ENCODE data around the gene GJB4.
"Not testable (repeated sequence)": the region's sequence is repeated elsewhere in the genome, so short reads cannot be mapped to it uniquely, and the experiment has no call there.

Gene GJB4

DNA sequence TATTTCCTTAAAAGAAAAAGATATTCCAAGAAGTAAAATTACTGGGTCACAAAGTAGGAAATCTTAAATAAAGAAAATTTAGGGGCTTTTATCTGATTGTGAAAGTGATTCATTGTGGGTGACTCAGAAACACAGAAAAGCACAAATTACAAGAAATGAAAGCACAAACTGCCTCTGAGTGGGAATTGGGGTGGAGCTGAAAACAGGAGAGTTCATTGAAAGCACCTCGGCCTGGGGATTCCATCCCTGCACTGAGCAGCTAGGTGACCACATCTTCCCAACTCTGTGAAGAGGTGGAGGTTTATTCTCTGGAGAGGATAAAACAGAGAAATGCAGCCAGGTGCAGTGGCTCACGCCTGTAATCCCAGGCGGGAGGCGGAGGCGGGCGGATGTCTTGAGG, 40.7 kb downstream of the GJB4 start:
- Histone ChIP-seq H3K36me3 (ENCODE audit: control insufficient read depth in 2 of 2, insufficient read depth in 2 of 2, low read length in 2 of 2) (no peaks in the 10 kb centered on the region), H3K9ac (ENCODE audit: low read length in 2 of 2) (no peak overlapping the region), H3K4me3 (ENCODE audit: low read length in 2 of 2) (no peak overlapping the region), H3K27me3 (ENCODE audit: control insufficient read depth in 1 of 2, insufficient read depth in 2 of 2, low read length in 2 of 2) (no peaks in the 10 kb centered on the region), H3K4me1 (ENCODE audit: control insufficient read depth, insufficient read depth, low read length) (no peaks in the 10 kb centered on the region), H3K9me3 (ENCODE audit: control insufficient read depth in 2 of 2, low read length in 2 of 2) (no peaks in the 10 kb centered on the region), H3K27ac (ENCODE audit: low read length) (no peak overlapping the region)

DNA sequence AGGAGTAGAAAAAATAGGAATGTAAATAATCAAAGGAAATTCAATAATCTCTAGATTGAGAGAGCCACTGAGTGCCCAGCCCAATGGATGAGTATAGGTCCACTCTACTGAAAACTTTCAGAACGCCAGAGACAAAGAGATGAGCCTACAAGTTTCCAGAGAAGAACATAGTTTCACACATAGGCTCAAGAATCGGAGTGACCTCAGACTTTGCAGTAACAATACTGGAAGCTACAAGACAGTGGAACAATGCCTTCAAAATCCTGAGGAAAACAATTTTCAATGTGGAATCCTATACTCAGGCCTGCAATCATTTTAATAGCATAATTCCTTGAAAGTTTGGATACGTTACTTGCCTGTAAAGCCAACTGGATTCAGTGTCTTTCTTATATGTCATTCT, 44.2 kb downstream of the GJB4 start:
- Histone ChIP-seq H3K9me3 (ENCODE audit: control insufficient read depth in 2 of 2, low read length in 2 of 2) (no peaks in the 10 kb centered on the region), H3K27me3 (ENCODE audit: control insufficient read depth in 1 of 2, insufficient read depth in 2 of 2, low read length in 2 of 2) (no peaks in the 10 kb centered on the region), H3K4me3 (ENCODE audit: low read length in 2 of 2) (no peak overlapping the region), H3K9ac (ENCODE audit: low read length in 2 of 2) (no peak overlapping the region), H3K36me3 (ENCODE audit: control insufficient read depth in 2 of 2, insufficient read depth in 2 of 2, low read length in 2 of 2) (no peaks in the 10 kb centered on the region), H3K4me1 (ENCODE audit: control insufficient read depth, insufficient read depth, low read length) (no peaks in the 10 kb centered on the region), H3K27ac (ENCODE audit: low read length) (no peak overlapping the region)

DNA sequence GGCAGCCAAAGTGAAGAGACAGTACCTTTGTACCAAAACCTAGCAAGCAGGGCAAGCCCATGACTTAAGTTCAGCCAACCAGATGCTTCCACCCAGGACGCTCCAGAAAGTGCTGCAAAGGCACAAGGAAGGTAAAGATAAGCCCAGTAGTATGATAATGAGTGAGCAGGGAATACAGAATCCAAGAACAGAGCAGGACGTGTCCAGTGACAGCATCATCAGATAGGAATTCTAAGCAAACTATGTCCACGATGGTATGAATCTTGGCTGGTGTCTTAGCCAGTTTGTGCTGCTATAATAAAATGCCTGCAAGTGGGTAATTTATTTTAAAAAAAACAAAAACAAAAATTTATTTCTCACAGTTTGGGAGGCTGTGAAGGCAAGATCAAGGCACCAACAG, 46.9 kb downstream of the GJB4 start:
- no peaks in the 10 kb centered on the region for H3K4me1 ChIP-seq (ENCODE audit: control insufficient read depth, insufficient read depth, low read length)
- H3K4me3 ChIP-seq (ENCODE audit: low read length in 2 of 2), result no peak overlapping the region
- no peaks in the 10 kb centered on the region for H3K36me3 ChIP-seq (ENCODE audit: control insufficient read depth in 2 of 2, insufficient read depth in 2 of 2, low read length in 2 of 2)
- no peak overlapping the region for H3K27ac ChIP-seq (ENCODE audit: low read length)
- H3K27me3 ChIP-seq (ENCODE audit: control insufficient read depth in 1 of 2, insufficient read depth in 2 of 2, low read length in 2 of 2), result no peaks in the 10 kb centered on the region
- no peaks in the 10 kb centered on the region for H3K9me3 ChIP-seq (ENCODE audit: control insufficient read depth in 2 of 2, low read length in 2 of 2)
- no peak overlapping the region for H3K9ac ChIP-seq (ENCODE audit: low read length in 2 of 2)

DNA sequence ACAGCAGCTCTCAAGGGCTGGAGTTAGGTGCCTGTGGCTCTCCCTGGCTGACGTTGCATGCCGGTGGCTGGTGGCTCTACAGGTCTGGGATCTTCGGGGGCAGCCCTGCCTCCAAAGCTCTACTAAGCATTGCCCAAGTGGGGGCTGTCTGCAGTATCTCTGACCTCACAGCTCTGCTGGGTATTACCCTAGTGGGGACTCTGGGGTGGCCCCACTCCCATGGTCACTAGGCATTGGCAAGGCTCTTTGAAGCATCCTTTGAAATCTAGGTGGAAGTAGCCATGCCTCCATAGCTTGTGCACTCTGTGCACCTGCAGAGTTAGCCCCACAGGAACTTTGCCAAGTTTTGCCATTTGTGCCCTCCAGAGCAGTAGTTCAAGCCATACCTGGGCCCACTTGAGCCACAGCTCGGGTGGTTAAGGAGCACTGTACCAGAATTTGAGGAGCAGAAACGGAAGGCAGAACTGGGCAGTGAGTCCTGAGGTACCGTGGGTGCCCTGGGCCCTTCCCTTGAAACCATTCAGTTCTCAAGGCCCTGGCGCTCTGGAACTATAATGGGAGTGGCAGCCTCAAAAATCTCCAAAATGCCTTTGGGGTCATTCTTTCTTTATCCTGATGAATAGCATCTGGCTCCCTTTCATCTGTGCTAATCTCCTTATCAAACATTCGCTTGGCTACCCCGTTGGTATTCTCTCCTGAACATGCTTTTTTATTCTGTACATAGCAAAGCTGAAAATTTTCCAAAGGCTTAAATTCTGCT, 48.7 kb downstream of the GJB4 start:
- no peak overlapping the region for H3K27ac ChIP-seq (ENCODE audit: low read length)
- no peaks in the 10 kb centered on the region for H3K4me1 ChIP-seq (ENCODE audit: control insufficient read depth, insufficient read depth, low read length)
- H3K4me3 ChIP-seq (ENCODE audit: low read length in 2 of 2), result no peak overlapping the region
- H3K9ac ChIP-seq (ENCODE audit: low read length in 2 of 2), result no peak overlapping the region
- no peaks in the 10 kb centered on the region for H3K27me3 ChIP-seq (ENCODE audit: control insufficient read depth in 1 of 2, insufficient read depth in 2 of 2, low read length in 2 of 2)
- no peaks in the 10 kb centered on the region for H3K9me3 ChIP-seq (ENCODE audit: control insufficient read depth in 2 of 2, low read length in 2 of 2)
- no peaks in the 10 kb centered on the region for H3K36me3 ChIP-seq (ENCODE audit: control insufficient read depth in 2 of 2, insufficient read depth in 2 of 2, low read length in 2 of 2)

DNA sequence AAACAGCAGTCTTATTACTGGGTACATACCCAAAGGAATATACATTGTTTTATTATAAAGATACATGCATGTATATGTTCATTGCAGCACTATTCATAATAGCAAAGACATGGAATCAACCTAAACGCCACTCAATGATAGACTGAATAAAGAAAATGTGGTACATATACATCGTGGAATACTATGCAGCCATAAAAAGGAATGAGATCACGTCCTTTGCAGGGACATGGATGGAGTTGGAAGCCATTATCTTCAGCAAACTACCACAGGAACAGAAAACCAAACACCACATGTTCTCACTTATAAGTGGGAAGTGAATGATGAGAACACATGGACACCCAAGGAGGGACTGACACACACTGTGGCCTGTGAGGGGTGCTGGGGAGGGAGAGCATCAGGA, 51.2 kb downstream of the GJB4 start:
- H3K4me3 ChIP-seq (ENCODE audit: low read length in 2 of 2); H3K9ac ChIP-seq (ENCODE audit: low read length in 2 of 2); H3K36me3 ChIP-seq (ENCODE audit: control insufficient read depth in 2 of 2, insufficient read depth in 2 of 2, low read length in 2 of 2); H3K27me3 ChIP-seq (ENCODE audit: control insufficient read depth in 1 of 2, insufficient read depth in 2 of 2, low read length in 2 of 2); H3K4me1 ChIP-seq (ENCODE audit: control insufficient read depth, insufficient read depth, low read length); H3K9me3 ChIP-seq (ENCODE audit: control insufficient read depth in 2 of 2, low read length in 2 of 2); H3K27ac ChIP-seq (ENCODE audit: low read length): not testable (repeated sequence)

All from stomach smooth muscle (tissue), 2 donors.